Measurements from ENCODE around the gene EFHC2.
"Not testable (repeated sequence)": the region's sequence is repeated elsewhere in the genome, so short reads cannot be mapped to it uniquely, and the experiment has no call there.

EFHC2 gene

GRCh38 chrX:44267116-44267515 lies 76.4 kb downstream of the EFHC2 start:
- Mint-ChIP-seq H3K36me3 (ENCODE audit: low read depth) (no peaks in the 10 kb centered on the region), H3K9me3 (no peaks in the 10 kb centered on the region), H3K27me3 (ENCODE audit: low read depth) (peaks cover 4% of the 10 kb centered on the region), H3K4me3 (no peak overlapping the region), H3K27ac (no peak overlapping the region), H3K4me1 (ENCODE audit: low read depth) (peaks cover 12% of the 10 kb centered on the region)
- DNase-seq (ENCODE audit: low spot score): no peak

- DNase-seq (ENCODE audit: low spot score): no peak
- Mint-ChIP-seq H3K9me3 (no peaks in the 10 kb centered on the region), H3K4me1 (ENCODE audit: low read depth) (peaks cover 17% of the 10 kb centered on the region), H3K27me3 (ENCODE audit: low read depth) (peaks cover 4% of the 10 kb centered on the region), H3K4me3 (no peak overlapping the region), H3K36me3 (ENCODE audit: low read depth) (no peaks in the 10 kb centered on the region), H3K27ac (no peak overlapping the region)
Observed at GRCh38 chrX:44265559-44265958, 77.9 kb downstream of the EFHC2 start.

- no peak for DNase-seq (ENCODE audit: low spot score)
- no peaks in the 10 kb centered on the region for H3K36me3 Mint-ChIP-seq (ENCODE audit: low read depth)
- H3K4me1 Mint-ChIP-seq (ENCODE audit: low read depth): peaks cover 20% of the 10 kb centered on the region
- peak overlapping the region; percentile 53 for H3K4me3 Mint-ChIP-seq
- H3K27ac Mint-ChIP-seq: no peak overlapping the region
- peaks cover 6% of the 10 kb centered on the region for H3K27me3 Mint-ChIP-seq (ENCODE audit: low read depth)
- no peaks in the 10 kb centered on the region for H3K9me3 Mint-ChIP-seq
Observed at GRCh38 chrX:44264936-44265335, 78.5 kb downstream of the EFHC2 start.

- Mint-ChIP-seq H3K36me3 (ENCODE audit: low read depth) (peaks cover 10% of the 10 kb centered on the region), H3K4me1 (ENCODE audit: low read depth) (peaks cover 20% of the 10 kb centered on the region), H3K27me3 (ENCODE audit: low read depth) (peaks cover 8% of the 10 kb centered on the region), H3K27ac (no peak overlapping the region), H3K9me3 (peaks cover 6% of the 10 kb centered on the region), H3K4me3 (no peak overlapping the region)
- DNase-seq (ENCODE audit: low spot score): no peak
Observed at GRCh38 chrX:44261286-44261685, 82.2 kb downstream of the EFHC2 start.

GRCh38 chrX:44260609-44261008 lies 82.9 kb downstream of the EFHC2 start:
- Mint-ChIP-seq H3K4me1 (ENCODE audit: low read depth) (peaks cover 18% of the 10 kb centered on the region), H3K27ac (no peak overlapping the region), H3K36me3 (ENCODE audit: low read depth) (peaks cover 15% of the 10 kb centered on the region), H3K4me3 (no peak overlapping the region), H3K27me3 (ENCODE audit: low read depth) (peaks cover 8% of the 10 kb centered on the region), H3K9me3 (peaks cover 11% of the 10 kb centered on the region)
- no peak for DNase-seq (ENCODE audit: low spot score)

- H3K27me3 Mint-ChIP-seq (ENCODE audit: low read depth); H3K4me3 Mint-ChIP-seq; H3K27ac Mint-ChIP-seq; DNase-seq (ENCODE audit: low spot score): not testable (repeated sequence)
- peaks cover 31% of the 10 kb centered on the region for H3K36me3 Mint-ChIP-seq (ENCODE audit: low read depth)
- peaks cover 32% of the 10 kb centered on the region for H3K4me1 Mint-ChIP-seq (ENCODE audit: low read depth)
- H3K9me3 Mint-ChIP-seq: peaks cover 29% of the 10 kb centered on the region
Observed at GRCh38 chrX:44255742-44256141, 87.7 kb downstream of the EFHC2 start.

GRCh38 chrX:44253575-44253942 lies 89.9 kb downstream of the EFHC2 start:
- peak overlapping the region; percentile 80 for H3K27ac Mint-ChIP-seq
- peaks cover 27% of the 10 kb centered on the region for H3K4me1 Mint-ChIP-seq (ENCODE audit: low read depth)
- H3K36me3 Mint-ChIP-seq (ENCODE audit: low read depth): peaks cover 31% of the 10 kb centered on the region
- no peak for DNase-seq (ENCODE audit: low spot score)
- no peaks in the 10 kb centered on the region for H3K27me3 Mint-ChIP-seq (ENCODE audit: low read depth)
- H3K4me3 Mint-ChIP-seq: peak overlapping the region; percentile 51
- H3K9me3 Mint-ChIP-seq: peaks cover 29% of the 10 kb centered on the region

- Mint-ChIP-seq H3K36me3 (ENCODE audit: low read depth) (peaks cover 31% of the 10 kb centered on the region), H3K9me3 (peaks cover 29% of the 10 kb centered on the region), H3K27ac (peak overlapping the region; percentile 80), H3K4me1 (ENCODE audit: low read depth) (peaks cover 27% of the 10 kb centered on the region), H3K4me3 (peak overlapping the region; percentile 51)
- not testable (repeated sequence) for H3K27me3 Mint-ChIP-seq (ENCODE audit: low read depth)
- peak; percentile 3 for DNase-seq (ENCODE audit: low spot score)
Observed at GRCh38 chrX:44252688-44253574, 90.5 kb downstream of the EFHC2 start.

GRCh38 chrX:44247468-44247867 lies 96.0 kb downstream of the EFHC2 start:
- H3K27ac Mint-ChIP-seq: no peak overlapping the region
- H3K27me3 Mint-ChIP-seq (ENCODE audit: low read depth): no peaks in the 10 kb centered on the region
- peaks cover 9% of the 10 kb centered on the region for H3K4me1 Mint-ChIP-seq (ENCODE audit: low read depth)
- H3K36me3 Mint-ChIP-seq (ENCODE audit: low read depth): no peaks in the 10 kb centered on the region
- no peak for DNase-seq (ENCODE audit: low spot score)
- no peaks in the 10 kb centered on the region for H3K9me3 Mint-ChIP-seq
- H3K4me3 Mint-ChIP-seq: no peak overlapping the region

GRCh38 chrX:44246826-44247225 lies 96.6 kb downstream of the EFHC2 start:
- H3K27me3 Mint-ChIP-seq (ENCODE audit: low read depth): no peaks in the 10 kb centered on the region
- H3K4me1 Mint-ChIP-seq (ENCODE audit: low read depth): peaks cover 9% of the 10 kb centered on the region
- no peak for DNase-seq (ENCODE audit: low spot score)
- H3K4me3 Mint-ChIP-seq: no peak overlapping the region
- no peaks in the 10 kb centered on the region for H3K9me3 Mint-ChIP-seq
- H3K27ac Mint-ChIP-seq: no peak overlapping the region
- no peaks in the 10 kb centered on the region for H3K36me3 Mint-ChIP-seq (ENCODE audit: low read depth)

- DNase-seq (ENCODE audit: low spot score): no peak
- Mint-ChIP-seq H3K27ac (no peak overlapping the region), H3K36me3 (ENCODE audit: low read depth) (no peaks in the 10 kb centered on the region), H3K4me3 (no peak overlapping the region), H3K4me1 (ENCODE audit: low read depth) (peaks cover 9% of the 10 kb centered on the region), H3K9me3 (no peaks in the 10 kb centered on the region), H3K27me3 (ENCODE audit: low read depth) (no peaks in the 10 kb centered on the region)
Observed at GRCh38 chrX:44245733-44246132, 97.7 kb downstream of the EFHC2 start.

GRCh38 chrX:44244008-44244407 lies 99.5 kb downstream of the EFHC2 start:
- no peak overlapping the region for H3K27ac Mint-ChIP-seq

GRCh38 chrX:44241546-44241945 lies 101.9 kb downstream of the EFHC2 start:
- H3K4me3 Mint-ChIP-seq: no peak overlapping the region
- no peak for DNase-seq (ENCODE audit: low spot score)
- H3K27ac Mint-ChIP-seq: no peak overlapping the region
- H3K27me3 Mint-ChIP-seq (ENCODE audit: low read depth): peaks cover 4% of the 10 kb centered on the region
- H3K4me1 Mint-ChIP-seq (ENCODE audit: low read depth): peaks cover 9% of the 10 kb centered on the region
- no peaks in the 10 kb centered on the region for H3K9me3 Mint-ChIP-seq
- H3K36me3 Mint-ChIP-seq (ENCODE audit: low read depth): no peaks in the 10 kb centered on the region

More at GRCh38 chrX:44244008-44244407, 99.5 kb downstream of the EFHC2 start:
- peaks cover 9% of the 10 kb centered on the region for H3K4me1 Mint-ChIP-seq (ENCODE audit: low read depth)
- no peaks in the 10 kb centered on the region for H3K36me3 Mint-ChIP-seq (ENCODE audit: low read depth)
- DNase-seq (ENCODE audit: low spot score): no peak
- no peaks in the 10 kb centered on the region for H3K9me3 Mint-ChIP-seq
- no peaks in the 10 kb centered on the region for H3K27me3 Mint-ChIP-seq (ENCODE audit: low read depth)
- no peak overlapping the region for H3K4me3 Mint-ChIP-seq

- Mint-ChIP-seq H3K27ac (no peak overlapping the region), H3K27me3 (ENCODE audit: low read depth) (peaks cover 4% of the 10 kb centered on the region), H3K4me1 (ENCODE audit: low read depth) (peaks cover 5% of the 10 kb centered on the region), H3K4me3 (no peak overlapping the region), H3K9me3 (no peaks in the 10 kb centered on the region), H3K36me3 (ENCODE audit: low read depth) (no peaks in the 10 kb centered on the region)
- no peak for DNase-seq (ENCODE audit: low spot score)
Observed at GRCh38 chrX:44240036-44240435, 103.4 kb downstream of the EFHC2 start.

- H3K27me3 Mint-ChIP-seq (ENCODE audit: low read depth): peaks cover 4% of the 10 kb centered on the region
- no peak overlapping the region for H3K4me3 Mint-ChIP-seq
- H3K36me3 Mint-ChIP-seq (ENCODE audit: low read depth): no peaks in the 10 kb centered on the region
- DNase-seq (ENCODE audit: low spot score): no peak
- no peak overlapping the region for H3K27ac Mint-ChIP-seq
- H3K9me3 Mint-ChIP-seq: no peaks in the 10 kb centered on the region
- peaks cover 4% of the 10 kb centered on the region for H3K4me1 Mint-ChIP-seq (ENCODE audit: low read depth)
Observed at GRCh38 chrX:44239036-44239435, 104.4 kb downstream of the EFHC2 start.
